Parathyroid adenoma (tissue), 2 donors: ENCODE results near the gene F10.

Source experiments
- H2AFZ ChIP-seq: fragments of 300-600 bp; sonication (generic); one replicate; pipeline ENCODE4 v1.7.0; 2017; ENCODE audit warnings: antibody characterized with exemption, mild to moderate bottlenecking
- H3K27ac ChIP-seq: fragments of 300-600 bp; sonication (generic); one replicate; pipeline ENCODE4 v1.7.0; 2017
- H3K27me3 ChIP-seq: fragments of 300-600 bp; sonication (generic); one replicate; pipeline ENCODE4 v1.7.0; 2017; ENCODE audit warnings: low read length; ENCODE audit not compliant: control insufficient read depth, insufficient read depth
- H3K36me3 ChIP-seq: fragments of 300-600 bp; sonication (generic); one replicate; pipeline ENCODE4 v1.7.0; 2017; ENCODE audit warnings: low read length; ENCODE audit not compliant: control insufficient read depth, insufficient read depth
- H3K4me1 ChIP-seq: fragments of 300-600 bp; sonication (generic); one replicate; pipeline ENCODE4 v1.7.0; 2017; ENCODE audit warnings: control low read depth
- H3K4me2 ChIP-seq: fragments of 300-600 bp; sonication (generic); one replicate; pipeline ENCODE4 v1.7.0; 2017; ENCODE audit warnings: low read length
- H3K4me3 ChIP-seq: fragments of 300-600 bp; sonication (generic); one replicate; pipeline ENCODE4 v1.7.0; 2017; ENCODE audit warnings: low read depth, low read length
- H3K79me2 ChIP-seq: fragments of 300-600 bp; sonication (generic); one replicate; pipeline ENCODE4 v1.7.0; 2017; ENCODE audit warnings: control low read depth
- H3K9ac ChIP-seq: fragments of 300-600 bp; sonication (generic); one replicate; pipeline ENCODE4 v1.7.0; 2017; ENCODE audit warnings: mild to moderate bottlenecking
- H3K9me3 ChIP-seq: fragments of 300-600 bp; sonication (generic); one replicate; pipeline ENCODE4 v1.7.0; 2017; ENCODE audit warnings: low read length; ENCODE audit not compliant: control insufficient read depth
- TF ChIP-seq, protein P1 (sequence below): fragments of 300-600 bp; sonication (generic); IDR thresholded peaks from one replicate; pipeline ENCODE4 v1.7.0; 2017; ENCODE audit warnings: antibody characterized with exemption, mild to moderate bottlenecking
- donor health status: primary hyperparathyroidism.

Gene F10

DNA sequence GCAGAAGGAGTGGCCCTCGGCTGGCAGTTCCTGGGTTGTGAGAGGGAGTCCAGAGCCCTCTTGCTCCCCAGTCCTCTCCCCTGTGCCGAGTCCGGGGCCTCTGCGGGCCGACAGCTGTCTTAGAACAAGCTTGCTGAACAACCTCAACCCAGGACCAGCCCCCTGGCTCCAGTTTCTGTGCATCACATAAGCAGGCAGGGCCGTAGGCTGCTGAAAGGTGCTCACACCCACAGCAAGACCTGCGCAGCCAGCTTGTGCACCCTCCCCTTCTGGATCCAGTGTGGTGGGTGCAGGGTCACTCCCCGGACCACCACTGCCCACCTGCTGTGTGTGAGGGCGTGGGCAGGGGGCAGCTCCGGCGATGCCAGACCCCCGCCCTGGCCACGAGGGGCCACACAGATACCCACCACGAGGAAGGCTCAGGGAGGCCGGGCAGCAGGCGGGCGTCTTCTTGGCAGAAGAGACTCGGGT lies 42.2 kb upstream of the F10 start:
- H3K9ac ChIP-seq: no peak overlapping the region
- no peaks in the 10 kb centered on the region for H3K27me3 ChIP-seq
- no peak overlapping the region for H3K4me3 ChIP-seq
- no peaks in the 10 kb centered on the region for H3K4me1 ChIP-seq
- H2AFZ ChIP-seq: no peak overlapping the region
- H3K79me2 ChIP-seq: no peaks in the 10 kb centered on the region
- TF ChIP-seq, protein P1, sequence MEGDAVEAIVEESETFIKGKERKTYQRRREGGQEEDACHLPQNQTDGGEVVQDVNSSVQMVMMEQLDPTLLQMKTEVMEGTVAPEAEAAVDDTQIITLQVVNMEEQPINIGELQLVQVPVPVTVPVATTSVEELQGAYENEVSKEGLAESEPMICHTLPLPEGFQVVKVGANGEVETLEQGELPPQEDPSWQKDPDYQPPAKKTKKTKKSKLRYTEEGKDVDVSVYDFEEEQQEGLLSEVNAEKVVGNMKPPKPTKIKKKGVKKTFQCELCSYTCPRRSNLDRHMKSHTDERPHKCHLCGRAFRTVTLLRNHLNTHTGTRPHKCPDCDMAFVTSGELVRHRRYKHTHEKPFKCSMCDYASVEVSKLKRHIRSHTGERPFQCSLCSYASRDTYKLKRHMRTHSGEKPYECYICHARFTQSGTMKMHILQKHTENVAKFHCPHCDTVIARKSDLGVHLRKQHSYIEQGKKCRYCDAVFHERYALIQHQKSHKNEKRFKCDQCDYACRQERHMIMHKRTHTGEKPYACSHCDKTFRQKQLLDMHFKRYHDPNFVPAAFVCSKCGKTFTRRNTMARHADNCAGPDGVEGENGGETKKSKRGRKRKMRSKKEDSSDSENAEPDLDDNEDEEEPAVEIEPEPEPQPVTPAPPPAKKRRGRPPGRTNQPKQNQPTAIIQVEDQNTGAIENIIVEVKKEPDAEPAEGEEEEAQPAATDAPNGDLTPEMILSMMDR: no peak
- H3K9me3 ChIP-seq: no peaks in the 10 kb centered on the region
- H3K27ac ChIP-seq: no peak overlapping the region
- no peaks in the 10 kb centered on the region for H3K36me3 ChIP-seq
- H3K4me2 ChIP-seq: no peak overlapping the region

DNA sequence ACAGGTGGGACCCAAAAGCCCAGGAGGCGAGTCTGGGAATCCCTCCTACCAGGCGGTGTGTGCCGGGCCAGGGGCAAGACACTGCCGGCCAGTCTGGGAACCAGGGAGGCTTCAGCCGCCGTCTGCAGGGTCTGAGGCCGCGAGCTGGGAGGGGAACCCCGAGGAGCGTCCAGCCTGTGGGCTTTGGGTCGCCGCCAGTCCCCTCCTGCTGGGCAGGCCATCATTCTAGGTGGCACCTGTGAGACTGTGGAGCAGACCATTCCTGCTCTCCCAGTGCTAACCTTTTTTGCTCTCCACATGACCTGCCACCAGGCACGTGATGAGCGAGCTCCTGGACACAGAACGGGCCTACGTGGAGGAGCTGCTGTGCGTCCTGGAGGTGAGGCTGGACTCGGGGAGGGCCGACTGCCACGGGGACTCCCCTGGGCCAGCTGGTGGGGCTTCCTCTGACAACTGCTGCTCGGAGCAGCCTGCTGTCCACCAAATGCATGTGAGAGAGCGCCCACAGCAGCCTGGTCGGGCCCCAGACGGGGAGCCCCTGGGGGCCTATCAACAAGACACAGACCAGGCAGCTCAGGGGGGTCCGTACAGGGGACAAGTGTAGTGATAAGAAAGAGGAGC lies 41.6 kb upstream of the F10 start:
- H3K27ac ChIP-seq: no peak overlapping the region

DNA sequence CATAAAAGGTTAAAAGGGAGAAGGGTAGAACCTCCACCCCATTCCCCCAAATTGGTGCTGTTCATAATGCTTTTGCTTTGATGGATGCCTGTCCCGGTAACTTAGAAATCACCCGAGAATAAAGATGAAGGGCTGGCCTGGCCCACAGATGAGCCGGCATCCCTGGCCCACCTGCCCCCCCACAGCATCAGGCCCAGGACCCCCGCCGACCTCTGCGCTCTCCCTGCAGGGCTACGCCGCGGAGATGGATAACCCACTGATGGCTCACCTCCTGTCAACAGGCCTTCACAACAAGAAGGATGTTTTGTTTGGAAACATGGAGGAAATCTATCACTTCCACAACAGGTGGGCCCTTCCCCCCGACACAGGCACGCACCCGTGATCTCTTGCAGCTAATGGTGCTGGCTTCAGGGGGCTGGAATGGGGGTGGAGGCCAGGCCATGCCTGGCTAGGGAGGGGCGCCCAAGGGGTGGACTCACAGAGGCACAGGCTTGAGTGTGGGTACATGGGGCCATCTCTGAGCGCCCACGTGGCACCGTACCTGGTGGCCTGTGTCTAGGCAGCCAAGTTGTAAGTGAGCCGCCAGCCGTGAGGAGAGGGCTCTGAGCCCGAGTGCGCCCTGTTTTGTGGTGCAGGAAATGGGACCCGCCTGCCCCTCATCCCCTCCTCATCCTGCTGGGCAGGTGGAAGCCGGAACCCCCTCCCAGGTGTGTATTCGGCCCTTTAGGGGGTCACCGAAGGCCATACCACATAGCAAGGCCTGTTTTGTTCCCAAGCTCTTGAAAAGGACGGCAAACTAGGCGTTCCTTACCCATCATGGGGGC lies 40.2 kb upstream of the F10 start:
- Histone ChIP-seq H3K4me3 (no peak overlapping the region), H3K4me2 (no peak overlapping the region), H3K4me1 (no peaks in the 10 kb centered on the region), H3K27ac (no peak overlapping the region), H3K36me3 (no peaks in the 10 kb centered on the region), H3K9ac (no peak overlapping the region), H3K27me3 (no peaks in the 10 kb centered on the region), H2AFZ (no peak overlapping the region), H3K79me2 (no peaks in the 10 kb centered on the region), H3K9me3 (no peaks in the 10 kb centered on the region)
- TF ChIP-seq, protein P1: no peak

More for the DNA sequence above, 41.6 kb upstream of the F10 start:
- Histone ChIP-seq H3K4me3 (no peak overlapping the region), H3K36me3 (no peaks in the 10 kb centered on the region), H3K4me2 (no peak overlapping the region), H2AFZ (no peak overlapping the region), H3K9me3 (no peaks in the 10 kb centered on the region), H3K9ac (no peak overlapping the region), H3K27me3 (no peaks in the 10 kb centered on the region), H3K4me1 (no peaks in the 10 kb centered on the region), H3K79me2 (no peaks in the 10 kb centered on the region)
- TF ChIP-seq, protein P1: no peak

DNA sequence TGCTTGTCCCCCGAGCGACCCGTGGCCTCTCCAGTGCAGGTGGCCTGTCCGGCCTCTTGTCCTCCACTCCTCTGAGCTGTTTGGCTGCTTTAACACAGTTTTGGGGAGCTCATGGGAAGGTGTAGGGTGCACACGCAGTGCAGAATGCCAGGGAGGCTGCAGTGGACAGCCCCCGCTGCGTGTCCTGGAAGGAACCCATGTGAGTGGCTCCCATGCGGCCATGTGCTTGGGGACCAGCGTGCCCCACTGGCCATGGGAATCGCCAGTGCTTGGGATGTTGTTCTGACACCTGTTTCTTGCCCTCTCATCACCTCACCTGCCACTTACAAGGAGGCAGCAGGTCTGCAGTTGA lies 39.6 kb upstream of the F10 start:
- Histone ChIP-seq H3K4me3 (no peak overlapping the region), H2AFZ (no peak overlapping the region), H3K9me3 (no peaks in the 10 kb centered on the region), H3K27ac (no peak overlapping the region), H3K4me1 (no peaks in the 10 kb centered on the region), H3K4me2 (no peak overlapping the region), H3K27me3 (no peaks in the 10 kb centered on the region), H3K36me3 (no peaks in the 10 kb centered on the region), H3K79me2 (no peaks in the 10 kb centered on the region), H3K9ac (no peak overlapping the region)
- TF ChIP-seq, protein P1: no peak
